Hypothalamus (tissue), 51 donors: ENCODE measurements around the gene RIN1.

Source experiments
- DNase-seq, 51 donors: peaks; one replicate each; lab custom pipeline; 2025; lab: John Stamatoyannopoulos, UW

RIN1 gene

GRCh38 chr11:66286699-66287098, 49.5 kb downstream of the RIN1 start:
- no peak for DNase-seq

- DNase-seq, result no peak
These were observed 50.8 kb downstream of the RIN1 start for GRCh38 chr11:66285250-66285947.

DNA sequence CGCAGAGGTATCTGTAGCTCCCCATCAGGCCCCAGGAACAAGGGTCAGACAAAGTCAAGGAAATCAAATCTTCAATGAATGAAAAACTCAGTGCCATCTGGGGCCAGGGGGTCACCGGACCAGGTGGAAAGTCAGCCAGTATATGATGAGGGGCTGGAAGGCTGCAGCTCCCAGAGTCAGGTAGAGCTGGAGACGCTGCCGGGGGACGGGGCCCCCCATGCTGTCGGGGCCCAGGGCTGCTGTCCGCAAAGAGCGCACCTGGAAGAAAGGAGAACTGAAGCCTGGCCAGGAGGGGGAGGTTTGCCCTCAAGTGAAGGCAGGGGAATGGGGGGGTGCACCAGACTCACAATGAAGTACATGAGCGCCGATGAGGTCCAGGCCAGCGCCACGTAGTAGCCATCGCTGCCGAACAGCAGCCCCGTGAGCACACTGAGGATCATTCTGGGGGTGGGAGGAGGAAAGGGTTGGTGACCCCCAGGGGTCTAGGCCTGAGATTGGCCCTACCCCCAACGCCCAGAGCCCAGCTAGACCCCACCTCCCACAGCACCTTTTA, 51.6 kb downstream of the RIN1 start:
- DNase-seq, result no peak

DNA sequence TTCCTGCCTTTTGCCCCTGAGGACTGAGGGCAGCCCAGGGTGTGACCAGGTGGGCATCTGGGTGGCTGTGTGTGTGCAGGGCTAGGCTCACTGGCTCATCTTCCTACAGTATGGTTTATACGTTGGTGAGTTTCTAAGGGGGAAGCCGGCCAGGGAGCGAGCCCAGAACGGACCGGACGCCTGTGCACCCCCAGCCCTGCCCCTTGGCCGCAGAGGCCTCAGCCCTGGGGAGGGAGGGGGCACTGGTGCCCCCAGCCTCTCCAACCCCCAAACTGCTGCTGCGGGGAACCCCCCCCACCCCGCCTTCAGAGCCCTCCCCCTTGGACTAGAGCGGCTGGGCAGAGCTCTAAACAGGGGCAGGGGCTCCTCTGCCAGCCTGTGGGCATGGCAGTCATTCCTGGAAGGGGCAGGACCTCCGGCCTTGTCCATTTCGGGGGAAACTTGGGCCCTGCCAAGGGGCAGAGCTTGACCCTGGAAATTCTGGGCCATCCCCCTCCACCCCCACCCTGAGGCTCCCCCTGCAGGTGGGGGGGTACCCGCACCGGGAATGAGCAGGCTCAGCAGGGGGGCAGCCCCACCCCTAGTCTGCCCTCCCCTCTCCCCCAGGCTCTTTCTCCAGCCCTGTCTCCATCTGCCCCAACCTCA, 52.7 kb downstream of the RIN1 start:
- no peak for DNase-seq

DNA sequence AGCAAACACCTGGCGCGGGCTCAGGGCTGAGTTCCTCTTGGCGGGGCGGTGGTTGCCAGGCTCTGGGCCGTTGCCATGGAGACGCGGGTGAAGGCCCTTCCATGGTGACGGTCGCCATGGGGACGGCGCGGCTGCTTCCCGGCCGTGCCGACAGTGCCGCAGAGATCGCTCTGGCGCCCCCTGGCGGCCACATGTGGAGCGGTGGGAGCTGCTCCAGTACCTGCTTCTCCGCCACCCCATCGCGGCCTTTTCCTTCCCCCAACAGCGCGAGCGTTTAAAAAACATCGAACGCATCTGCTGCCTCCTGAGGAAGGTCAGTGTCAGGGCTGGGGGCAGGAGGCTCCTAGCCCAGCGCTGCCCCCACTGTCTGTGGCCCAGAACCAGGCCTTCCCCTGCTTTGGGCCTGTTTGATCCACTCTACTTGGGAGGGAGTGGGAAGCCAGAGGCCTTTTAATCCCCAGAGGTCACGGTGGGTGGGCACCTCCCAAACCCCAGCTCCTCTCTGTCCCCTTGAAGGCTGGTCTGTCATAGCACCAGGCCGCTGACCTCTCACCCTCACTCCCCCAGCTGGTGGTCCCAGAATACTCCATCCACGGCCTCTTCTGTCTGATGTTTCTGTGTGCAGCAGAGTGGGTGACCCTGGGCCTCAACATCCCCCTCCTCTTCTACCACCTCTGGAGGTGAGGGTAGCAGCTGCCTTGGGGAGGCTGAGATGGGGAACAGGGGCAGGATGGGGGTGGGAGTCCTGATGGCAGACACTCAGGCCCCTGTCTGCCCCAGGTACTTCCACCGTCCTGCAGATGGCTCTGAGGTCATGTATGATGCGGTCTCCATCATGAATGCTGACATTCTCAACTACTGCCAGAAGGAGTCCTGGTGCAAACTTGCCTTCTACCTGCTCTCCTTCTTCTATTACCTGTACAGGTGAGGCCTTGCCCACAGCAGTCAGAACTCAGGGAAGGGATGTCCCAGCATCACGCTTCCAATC, 53.5 kb downstream of the RIN1 start:
- peak; percentile 55 to 100 (median 98) for DNase-seq
